M059J (cell line): ENCODE data around the gene COTL1. TPM values are rescaled to one million over a fixed set of nuclear protein-coding genes. Genes with fewer than 3 reads are reported as not detected.

Source experiments
- DNase-seq: peaks from one replicate; pipeline ENCODE4 v3.0.0-alpha.2; 2012; ENCODE audit warnings: low read depth
- total RNA-seq: library from RNA; depleted of rRNA; stranded (reverse); fragments of >200 nt; shearing (Covaris generic); gene quantifications from 2 replicates; pipeline ENCODE4 v1.2.3, GENCODE V29; 2014

Gene COTL1
- total RNA-seq, 1 experiment from 2014 or later = 331 TPM

DNA sequence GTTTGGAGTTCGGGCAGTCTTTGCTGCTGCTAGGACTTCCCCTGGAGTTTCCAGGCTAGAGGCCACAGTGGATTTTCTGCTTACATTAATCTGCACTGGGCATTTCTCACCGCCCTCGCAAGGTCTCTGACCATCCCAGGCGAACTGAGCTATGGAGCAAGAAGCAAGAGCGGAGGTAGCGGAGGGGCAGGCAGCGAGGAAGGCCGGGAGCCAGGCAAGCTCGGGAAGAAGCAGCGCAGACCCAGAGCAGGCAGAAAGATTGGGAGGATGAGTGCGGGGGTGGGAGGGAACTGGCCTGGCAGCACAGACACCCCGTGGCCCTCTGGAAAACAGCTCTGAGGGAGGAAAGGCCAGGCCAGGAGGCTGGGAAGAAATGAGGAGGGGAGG is 3.8 kb downstream of the COTL1 start:
- DNase-seq = no peak

DNA sequence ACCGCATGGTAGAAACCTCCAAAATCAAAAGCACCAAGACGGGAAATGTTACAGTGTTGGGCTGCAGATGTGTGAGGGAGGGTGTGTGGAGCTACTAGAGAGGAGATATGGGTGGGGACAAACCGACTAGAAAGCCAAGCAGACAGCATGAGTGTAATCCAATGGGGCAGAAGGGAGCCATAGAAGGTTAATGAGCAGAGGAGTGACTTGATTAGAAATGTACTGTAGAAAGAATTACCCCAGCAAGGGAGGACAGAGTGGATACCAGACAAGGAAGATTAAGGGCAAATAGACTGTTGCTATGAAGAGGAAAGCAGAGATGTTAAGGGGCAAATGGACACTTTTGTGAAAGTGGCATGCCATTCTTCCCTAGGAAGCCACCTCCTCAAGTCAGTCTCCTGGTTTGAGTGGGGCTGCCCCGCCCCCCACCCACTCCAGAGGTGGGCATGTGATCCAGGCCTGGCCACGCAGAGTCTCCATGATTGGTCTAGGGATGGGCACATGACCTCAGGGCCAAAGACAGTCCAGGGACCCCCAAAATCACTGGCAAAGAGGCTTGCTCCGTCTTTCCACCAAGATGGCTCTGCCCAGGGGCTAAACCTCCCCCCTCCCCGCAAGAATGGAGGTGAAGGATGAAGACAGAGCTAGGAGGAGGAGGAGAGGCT is 4.3 kb downstream of the COTL1 start:
- DNase-seq = no peak

DNA sequence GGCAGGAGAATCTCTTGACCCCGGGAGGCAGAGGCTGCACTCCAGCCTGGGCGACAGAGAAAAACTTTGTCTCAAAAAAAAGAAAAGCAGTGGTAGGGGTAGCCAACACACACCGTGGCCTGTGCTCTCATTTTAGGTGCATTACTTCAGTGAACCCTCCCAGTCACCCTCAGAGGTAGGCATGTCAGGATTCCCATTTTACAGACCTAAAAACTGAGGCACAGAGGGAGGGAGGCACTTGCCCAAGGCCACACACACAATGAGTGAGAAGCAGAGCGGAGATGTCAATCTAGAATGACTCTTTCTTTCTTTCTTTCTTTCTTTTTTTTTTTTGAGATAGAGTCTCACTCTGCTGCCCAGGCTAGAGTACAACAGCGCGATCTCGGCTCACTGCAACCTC is 5.2 kb downstream of the COTL1 start:
- no peak for DNase-seq

DNA sequence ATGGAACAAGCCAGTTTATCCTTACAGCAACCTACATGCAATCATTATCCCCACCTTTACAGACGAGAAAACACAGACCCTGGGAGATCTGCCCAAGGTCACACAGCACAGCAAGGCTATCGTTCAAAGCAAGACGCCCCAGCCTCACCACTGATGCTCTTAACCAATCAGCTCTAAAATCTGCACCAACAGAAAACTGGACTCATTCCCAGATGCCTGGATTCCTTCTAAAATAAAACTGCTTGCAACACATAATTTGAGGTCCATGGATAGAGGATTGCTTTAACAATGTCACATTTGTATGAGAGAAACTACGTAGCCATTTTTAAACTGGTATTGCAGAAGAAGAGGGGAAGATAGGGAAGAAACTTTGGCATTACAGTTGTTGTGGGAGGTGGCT is 6.8 kb downstream of the COTL1 start:
- no peak for DNase-seq

DNA sequence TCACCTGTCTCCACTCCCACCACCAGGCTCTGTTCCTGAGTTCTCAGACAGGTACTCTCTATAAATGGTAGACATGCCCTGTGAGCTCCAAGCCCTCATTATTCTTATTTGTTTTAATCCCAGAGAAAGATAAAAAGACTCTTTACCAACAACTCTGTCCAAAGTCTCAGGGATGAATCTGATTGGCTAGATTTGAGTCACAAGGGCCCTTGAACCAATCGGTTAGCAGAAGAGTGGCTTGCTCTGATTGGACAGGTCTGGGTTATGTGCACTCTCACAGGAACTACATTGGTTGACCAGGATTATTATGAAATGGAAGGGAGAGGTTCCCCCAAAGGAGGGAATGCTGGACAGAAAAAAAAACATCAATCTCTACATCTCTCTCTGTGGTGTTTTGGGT is 7.5 kb downstream of the COTL1 start:
- DNase-seq = no peak

DNA sequence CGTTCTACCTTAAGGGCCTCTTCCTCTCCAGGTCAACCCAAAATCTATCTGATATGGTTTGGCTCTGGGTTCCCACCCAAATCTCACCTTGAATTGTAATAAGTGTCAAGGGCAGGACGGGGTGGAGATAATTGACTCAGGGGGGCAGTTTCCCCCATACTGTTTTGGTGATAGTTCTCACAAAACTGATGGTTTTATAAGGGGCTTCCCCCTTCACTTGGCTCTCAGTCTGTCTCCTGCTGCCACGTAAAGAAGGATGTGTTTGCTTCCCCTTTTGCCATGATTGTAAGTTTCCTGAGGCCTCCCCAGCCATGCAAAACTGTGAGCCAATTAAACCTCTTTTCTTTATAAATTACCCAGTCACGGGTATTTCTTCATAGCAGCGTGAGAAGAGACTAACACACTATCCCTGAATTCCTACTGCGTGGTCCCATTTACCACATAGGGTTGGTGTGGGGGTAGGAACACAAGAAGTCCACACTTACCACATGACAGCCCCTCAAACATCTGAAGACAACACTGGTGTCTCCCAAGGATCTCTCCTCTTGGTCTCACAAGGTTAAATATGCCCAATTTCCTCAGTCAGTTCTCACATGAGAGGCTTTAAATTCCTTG is 8.2 kb downstream of the COTL1 start:
- no peak for DNase-seq

DNA sequence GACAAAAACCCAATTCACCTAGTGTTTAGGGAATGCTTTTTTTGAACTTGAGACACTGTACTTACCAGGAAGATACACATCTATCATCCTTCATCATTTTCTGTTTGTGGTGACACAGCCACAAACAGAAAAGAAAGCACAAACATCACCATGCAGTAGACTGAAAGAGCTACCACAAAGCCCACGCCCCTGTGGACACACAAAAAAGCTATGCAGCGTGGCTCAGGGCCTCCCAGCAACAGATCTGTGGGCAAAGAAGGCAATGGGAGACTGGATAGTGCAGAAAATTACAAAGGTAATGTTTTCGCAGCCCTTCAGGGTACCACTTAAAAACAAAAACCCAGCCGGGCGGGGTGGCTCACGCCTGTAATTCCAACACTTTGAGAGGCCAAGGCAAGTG is 9.6 kb downstream of the COTL1 start:
- DNase-seq = no peak

DNA sequence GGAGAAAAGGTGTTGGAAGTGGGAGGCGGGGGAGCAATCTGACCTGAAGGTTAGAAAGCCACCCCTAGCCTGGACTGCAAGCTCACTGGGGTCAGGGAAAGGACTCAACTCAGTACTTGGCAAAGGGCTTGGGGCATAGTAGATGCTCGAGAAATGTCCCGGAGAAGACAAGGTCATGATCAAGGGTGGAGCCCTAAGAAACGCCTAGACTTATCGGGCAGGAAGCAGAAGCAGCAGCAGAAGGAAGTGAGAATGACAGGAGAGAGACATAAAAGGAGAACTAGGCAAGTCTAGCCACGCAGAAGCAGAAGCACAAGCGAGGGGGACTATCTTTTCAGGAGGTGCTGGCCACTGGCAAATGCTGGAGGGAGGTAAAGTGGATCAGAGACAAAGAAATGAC is 10.2 kb downstream of the COTL1 start:
- DNase-seq = no peak

DNA sequence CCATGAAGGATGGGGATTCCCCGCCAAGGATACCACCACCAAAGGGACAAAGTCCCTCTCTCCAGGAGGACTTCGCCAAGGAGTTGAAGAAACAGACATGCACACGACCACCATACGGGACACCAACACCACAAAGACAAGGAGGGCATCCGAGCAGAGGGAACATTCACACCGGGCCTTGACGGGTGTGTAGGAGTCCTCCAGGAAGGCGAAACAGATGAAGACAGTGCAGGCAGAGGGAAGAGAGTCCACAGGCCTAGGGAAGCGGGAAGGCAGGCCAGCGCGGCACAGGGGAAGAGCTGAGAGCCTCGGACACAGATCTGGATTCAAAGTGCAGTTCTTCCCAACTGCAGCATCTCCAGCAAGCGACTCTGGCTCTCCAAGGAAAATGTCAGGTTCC is 10.8 kb downstream of the COTL1 start:
- no peak for DNase-seq

DNA sequence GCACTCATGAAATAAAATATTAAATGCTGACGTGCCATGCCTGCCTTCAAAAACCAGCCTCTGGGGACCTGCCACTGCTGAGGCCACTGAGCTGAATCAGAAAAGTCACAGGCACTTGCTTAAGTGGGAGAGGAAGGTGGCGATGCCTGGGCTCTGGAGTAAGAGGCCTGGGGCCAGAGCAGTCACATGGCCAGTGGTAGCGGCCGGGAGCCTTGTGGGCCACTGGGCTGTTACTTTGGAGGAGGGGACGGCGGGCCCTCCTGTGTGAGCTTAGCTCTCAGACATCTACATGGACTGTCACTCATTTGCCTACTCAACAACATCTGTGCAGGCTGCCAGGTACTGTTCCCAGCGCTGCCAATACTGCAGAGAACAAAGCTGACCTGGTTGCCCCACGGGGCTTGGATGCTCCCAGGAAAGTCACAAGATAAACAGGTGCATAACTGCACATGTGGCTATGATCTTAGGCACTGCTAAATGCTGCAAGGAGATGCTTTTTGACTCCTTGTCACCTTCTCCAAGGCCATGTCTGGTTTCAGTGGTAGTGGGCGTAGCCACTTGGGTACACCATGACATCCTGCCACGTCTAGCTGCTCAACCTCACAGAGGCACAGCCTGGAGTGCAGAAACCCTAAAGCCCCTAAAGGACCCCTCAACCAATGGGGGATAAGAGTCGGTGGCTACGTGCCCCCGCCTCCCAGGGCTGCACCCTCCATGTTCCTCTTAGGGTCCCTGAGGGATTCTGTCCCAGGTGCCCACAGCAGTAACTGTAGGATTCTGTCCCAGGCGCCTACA is 11.6 kb downstream of the COTL1 start:
- no peak for DNase-seq

DNA sequence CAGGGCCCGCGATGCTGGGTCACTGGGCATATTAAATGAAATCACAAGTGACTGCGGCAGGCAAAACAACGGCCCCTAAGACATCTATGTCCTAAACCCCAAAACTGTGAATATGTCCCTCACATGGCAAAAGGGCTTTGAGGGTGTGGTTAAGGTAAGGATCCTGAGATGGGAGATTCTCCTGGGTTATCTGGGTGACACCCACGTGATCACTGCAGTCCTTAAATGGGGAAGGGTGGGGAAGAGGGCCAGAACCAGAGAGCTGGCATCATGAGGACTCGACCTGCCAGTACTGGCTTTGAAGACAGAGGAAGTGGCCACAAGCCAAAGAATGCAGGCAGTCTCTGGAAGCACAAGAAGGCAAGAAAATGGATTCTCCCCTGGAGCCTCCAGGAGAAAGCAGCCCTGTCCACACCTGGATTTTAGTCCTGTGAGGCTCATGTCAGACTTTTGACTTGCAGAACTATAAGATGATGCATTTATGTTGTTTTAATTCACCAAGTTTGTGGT is 12.5 kb downstream of the COTL1 start:
- DNase-seq = peak; percentile 39

DNA sequence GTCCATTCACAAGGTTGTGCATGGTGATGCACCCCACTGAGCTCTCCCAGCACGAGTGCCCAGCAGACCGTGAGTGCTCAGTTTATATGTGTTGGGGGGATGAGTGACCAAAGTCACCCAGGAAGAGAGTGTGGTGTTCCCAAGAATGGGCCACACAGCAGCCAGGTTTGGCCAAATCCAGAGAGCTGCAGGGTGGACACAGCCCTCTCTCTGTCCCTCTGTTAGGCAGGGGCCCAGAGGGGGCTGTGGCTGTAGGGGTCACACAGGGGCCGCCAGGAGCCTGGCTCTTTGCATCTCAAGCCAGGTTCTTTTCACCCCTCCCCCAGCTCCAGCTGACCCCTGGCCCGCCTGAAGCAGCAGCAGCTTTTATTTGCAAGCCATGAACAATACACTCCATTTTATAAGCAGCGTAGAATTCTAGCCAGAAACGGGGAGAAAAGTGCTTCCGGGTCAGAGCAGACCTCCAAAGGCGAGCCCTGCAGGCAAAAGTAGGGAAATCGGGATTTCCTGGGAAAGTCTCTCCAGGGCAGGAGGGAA is 13.3 kb downstream of the COTL1 start:
- no peak for DNase-seq

DNA sequence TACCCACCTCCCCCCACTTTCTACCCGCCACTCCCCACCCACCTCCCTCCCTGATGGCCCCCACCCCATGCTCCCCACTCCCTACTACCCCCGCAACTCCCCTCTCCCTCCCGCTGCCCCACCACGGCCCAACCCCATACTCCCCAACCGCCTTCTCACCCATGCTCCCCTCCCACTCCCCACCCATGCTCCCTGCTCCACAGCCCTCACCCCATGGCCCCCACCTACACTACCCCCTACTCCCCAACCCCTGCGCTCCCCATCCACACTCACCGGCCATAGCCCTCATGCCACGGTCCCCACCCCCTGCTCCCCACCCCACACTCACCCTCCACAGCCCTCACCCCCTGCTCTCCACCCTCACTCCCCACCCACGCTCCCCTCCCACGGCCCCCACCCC is 13.9 kb downstream of the COTL1 start:
- no peak for DNase-seq

DNA sequence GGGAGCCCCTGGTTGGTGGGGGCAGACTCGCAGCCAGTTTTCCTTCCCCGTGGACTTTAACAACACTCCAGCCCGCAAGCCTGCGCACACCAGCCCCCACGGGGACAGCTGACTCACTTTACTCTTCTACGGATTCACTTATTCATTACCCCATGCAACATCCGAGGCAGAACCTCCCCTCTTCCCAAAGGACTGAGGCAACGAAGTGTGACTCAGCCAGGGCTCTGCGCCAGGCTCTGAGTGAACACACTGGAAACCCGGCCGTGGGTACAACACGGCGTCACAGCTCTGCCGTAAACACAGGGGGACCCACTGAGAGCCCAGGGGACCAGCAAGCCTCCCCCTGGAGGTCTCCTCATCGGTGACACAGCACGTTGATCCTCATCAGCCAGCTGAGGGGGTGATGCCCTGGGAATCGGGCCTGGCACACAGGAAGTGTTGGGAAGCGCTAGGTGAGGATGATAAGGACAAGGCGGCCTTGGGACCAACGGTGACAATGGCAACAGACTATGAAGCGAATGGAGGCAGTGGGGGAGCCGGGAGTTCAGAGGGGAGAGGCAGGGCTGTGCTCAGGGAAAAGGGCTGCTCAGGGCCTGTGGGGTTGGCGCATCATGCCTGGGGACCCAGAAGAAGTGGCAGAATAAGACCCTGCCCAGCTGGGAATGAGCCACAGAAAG is 14.6 kb downstream of the COTL1 start:
- DNase-seq = peak; percentile 99

DNA sequence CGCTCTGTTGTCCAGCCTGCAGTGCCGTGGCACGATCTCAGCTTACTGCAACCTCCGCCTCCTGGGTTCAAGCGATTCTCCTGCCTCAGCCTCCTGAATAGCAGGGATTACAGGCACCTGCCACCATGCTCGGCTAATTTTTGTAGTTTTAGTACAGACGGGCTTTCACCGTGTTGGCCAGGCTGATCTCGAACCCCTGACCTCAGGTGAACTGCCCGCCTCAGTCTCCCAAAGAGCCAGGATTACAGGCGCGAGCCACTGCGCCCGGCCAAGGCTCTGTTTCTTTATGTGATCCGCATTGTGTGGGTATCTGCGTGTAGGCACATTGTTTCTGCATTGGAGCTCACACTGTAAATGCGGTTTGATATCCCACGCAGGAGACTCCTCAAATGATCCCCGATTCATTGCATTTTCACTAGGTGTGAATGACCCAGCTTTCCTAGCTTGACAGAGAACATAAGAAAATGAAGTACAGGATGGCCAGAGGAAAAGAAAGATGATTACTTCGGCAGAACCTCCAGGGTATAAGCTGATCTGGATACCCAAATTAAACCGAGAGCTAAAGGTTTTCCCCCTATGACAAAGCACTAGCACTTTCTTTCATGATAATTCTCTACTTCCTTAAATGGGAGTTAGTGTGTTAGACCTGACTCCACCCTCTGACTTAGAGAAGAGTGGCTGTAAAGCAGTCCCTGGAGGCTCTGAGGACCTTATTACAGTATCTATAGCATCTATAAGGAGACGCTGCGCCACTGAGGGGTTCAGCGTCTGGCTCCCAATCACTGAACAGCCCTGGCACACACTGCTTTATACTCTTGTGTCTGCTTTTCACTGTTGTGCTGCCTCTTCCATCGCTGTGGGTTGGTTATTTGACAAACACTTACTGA is 17.3 kb downstream of the COTL1 start:
- DNase-seq = no peak

DNA sequence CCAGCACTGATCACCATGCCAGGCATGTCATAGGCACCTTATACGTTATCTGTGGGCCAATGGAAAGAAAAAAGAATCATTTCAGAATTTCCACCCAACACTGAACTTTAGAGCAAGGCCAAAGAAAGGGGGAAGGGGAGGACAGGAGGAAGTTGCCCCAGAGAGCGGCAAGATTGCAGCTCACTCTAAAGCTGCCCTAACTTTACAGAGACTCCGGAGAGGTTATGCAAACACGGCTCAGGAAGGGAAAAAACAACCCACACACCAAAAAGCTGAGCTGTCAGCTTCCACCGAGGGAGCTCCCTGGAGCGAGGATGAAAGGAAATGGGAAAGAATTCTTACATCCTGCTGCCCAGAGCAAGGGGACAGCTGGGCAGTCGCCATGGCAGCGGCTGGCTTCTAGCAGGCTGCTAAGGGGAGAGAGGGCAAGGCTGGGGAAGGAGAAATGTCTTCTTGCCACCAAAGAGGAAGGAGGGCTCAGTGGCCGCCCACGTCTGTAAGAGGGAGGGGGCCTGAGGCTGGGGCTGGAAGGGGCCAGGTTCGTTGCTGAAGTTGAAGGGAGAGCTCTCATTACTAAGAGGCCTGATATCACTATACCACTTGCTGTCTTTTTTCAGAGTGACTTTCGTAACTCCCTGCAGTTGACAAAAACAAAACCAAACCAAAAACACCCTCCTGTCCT is 18.2 kb downstream of the COTL1 start:
- DNase-seq = peak; percentile 78

DNA sequence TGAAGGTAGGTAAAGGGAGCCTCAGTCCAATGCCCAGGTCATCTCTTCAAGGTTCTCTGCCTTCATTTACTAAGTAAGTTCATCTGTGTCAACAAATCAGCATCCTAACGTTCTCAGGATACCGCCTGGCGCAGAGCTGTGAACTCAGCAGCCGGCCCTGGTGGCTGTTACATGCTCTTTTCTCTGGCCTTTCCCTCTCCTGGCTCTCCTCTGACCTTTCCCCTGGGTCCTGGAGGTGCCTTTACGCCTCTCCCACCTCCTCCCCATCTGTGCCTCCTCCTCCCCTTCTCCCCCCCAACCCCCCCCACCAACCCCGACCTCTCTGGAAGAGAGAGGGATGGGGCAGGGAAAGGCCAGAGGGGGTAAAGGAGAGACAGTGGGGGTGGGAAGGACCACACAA is 19.5 kb downstream of the COTL1 start:
- no peak for DNase-seq

DNA sequence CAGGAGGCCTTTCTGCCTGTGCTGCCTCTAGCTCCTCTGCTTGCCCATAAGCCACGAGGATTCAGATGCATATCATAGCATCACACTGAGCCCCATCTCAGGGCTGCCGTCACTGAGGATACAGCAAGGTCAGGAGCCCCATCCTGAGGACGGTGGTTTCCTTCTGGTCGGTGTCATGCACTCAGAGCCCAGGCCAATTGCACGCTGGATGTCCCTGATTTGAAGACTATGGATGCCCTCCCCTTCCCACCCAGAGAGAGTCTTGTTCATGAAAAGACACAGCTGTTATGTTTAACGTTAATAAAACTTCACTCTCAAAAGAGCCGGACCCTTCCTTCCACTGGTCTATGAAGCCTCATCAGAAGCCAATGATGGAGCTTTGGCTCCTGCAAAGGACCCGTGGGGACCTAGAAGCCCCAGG is 19.9 kb downstream of the COTL1 start:
- DNase-seq = no peak

DNA sequence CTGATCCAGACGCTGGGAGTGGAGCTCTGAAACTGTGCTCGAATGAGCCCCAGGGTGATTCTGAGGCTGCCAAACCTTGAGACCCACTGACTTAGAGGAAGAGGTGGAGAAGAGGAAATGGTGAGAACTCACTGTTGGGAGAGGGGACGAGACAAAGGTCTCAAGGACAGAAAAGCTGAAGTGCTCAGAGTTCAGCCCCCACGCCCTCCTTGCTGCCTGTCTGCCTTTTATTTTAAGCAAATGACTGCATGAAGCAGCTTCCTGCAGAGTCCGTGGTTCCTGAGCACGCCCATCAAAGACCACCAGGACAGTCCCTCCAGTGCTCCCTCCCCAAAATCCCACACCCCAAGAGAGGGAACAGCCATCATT is 20.4 kb downstream of the COTL1 start:
- no peak for DNase-seq

DNA sequence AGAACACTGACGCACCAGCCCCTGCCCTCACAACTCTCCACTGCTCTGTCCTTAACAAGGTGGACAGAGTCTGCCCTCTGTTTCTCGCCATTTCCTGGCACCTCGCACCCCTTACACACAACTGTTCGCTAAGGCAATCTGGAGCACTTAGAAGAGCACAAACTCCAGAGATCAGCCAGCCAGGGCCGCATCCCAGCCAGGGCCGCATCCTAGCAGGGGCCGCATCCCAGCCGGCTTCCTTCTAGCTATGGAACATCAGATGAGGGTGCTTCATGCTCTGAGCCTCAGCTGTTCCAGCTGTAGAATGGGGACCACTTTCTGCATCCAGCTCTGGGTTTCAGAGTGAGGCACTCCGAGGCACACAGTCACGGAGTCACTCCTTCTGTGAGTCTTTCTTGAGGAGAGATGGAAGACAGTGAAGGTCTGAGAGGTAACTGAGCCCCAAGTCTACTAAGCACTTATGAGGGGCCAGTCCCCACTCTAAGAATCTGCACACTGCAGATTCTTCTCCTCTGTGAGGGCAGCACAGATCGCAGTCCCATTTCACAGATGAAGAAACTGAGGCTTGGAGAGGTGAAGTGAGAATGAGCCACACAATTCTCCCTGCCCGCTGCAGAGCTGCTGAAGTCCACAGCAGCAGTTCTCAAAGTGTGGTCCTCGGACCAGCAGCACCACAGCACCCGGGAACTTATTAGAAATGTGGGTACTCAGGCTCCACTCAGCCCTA is 20.9 kb downstream of the COTL1 start:
- no peak for DNase-seq
